GM18499 (cell line): ENCODE measurements around the gene KRTAP3-3.

Experiments
- ATAC-seq: cut with Tn5 transposase; IDR thresholded peaks from one replicate; pipeline ENCODE4 v1.9.1; 2021; ENCODE audit warnings: moderate number of reproducible peaks; ENCODE audit not compliant: insufficient read depth, unreplicated experiment

The KRTAP3-3 gene

DNA sequence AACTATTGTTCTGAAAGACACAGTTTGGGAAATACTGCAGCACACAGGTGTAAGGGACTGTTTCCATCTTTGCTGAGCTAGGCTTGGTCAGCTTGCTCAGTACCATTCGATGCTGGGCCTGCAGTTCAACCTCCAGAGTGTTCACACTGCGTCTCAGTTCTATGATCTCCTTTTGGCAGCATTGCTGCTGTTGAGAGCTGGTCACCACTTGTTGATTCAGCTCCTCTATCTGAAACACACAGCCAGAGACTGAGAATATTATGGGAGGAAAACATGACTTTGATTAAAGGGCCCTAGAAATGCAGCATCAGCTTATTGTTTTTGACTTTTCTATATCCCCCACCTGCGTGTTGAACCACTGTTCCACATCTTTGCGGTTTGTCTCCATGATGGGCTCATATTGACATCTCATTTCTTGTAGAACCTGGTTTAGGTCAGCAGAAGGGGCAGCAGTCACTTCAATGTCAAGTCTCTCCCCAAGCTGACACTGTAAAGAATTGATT lies 31.9 kb downstream of the KRTAP3-3 start:
- no peak for ATAC-seq

GRCh38 chr17:40961591-40961990 lies 32.4 kb downstream of the KRTAP3-3 start:
- no peak for ATAC-seq

GRCh38 chr17:40960144-40960543 lies 33.8 kb downstream of the KRTAP3-3 start:
- no peak for ATAC-seq

DNA sequence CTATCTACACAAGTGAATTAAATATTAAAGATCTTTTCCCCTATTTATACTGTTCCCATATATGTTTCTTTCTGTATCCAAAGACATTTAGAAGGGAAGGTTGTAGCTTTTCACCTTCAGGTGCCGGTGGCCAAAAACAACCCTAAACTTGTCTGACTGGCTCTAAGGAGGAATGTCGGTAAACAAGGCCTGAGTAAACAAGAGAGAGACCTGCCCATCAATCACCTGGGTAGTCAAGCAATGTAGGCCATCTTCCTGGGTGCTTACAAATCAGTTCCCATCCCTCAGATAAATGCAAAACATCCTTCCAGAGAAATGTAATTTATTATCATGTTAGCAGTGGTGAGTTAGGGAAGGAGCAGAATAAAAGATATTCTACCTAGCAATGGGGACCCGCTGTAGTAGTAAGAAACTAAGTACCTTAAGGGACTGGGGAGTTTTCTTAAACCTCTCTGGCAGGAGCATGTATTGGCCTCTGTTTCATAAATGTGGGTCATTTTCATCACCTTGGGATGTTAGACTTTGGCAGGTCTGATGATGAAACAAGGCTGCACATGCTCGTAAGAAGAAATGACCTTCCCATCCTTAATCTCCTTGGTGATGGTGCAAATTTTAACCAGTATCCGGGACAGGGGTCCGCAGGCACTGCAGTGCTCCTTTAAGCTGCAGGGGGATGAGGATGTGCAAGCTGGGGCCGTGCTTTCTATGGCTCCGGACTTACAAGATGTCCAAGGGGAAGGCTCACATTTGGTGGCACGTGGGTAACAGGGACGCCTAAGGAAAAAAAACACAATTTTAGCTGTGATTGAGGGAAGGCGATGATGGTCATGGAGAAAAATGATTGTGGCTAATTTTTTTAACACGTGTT lies 35.6 kb downstream of the KRTAP3-3 start:
- ATAC-seq = no peak

DNA sequence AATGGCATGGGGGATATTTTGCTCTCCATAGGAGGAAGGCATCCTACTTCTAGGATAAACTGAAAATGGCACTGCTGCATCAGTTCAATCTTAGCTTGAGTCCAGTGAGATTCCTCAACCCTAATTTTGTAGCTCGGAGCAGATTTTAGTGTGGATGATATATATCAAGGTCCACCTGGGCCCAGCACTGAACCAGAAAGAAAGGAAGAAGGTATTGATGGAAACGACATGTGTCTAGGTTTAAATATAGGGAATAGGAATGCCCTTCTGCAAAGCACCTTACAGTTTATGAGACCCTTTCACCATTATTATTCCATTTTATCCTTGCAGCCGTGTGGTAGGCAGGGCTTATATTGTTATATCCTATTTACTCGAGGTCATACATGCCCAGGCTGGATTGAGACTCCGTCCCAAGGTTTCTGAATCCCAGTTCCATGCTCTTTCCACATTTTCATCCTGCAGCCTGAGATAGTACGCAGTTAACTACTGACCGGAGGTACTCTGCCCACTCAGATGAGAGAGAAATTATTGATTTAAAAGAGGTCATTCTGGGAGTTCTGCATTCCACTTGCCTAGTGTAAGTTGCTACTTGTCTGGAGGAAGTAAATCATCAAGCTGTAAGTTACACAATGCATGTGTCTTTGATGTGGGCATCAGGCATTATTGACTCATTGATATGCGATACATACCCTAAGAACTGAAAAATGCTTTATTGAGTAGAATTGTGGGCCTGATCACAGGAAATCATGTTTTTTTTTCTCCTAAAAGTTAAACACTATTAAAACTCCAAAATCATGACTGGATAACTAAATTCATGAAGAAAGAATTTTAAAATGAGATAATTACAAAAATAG lies 37.3 kb downstream of the KRTAP3-3 start:
- no peak for ATAC-seq

DNA sequence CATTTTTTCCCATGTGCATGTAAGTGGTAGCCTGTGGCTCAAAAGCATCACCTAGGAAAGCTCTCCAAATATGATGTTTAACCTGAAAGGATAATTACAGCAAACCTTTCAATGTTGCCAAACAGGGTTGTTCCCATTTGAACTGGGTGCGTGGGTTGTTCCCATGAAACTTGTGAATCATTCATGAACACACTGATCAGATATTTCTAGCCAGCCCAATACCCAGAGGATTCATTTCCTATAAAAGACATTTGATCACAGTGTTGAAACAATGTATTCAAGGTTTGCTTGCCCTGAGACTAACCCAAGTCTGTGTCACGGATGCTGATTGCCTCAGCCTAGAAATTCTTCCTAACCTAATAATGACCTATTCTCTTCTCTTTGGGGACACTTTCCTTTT lies 40.1 kb downstream of the KRTAP3-3 start:
- ATAC-seq = no peak

- ATAC-seq = no peak
These were observed 41.3 kb downstream of the KRTAP3-3 start for GRCh38 chr17:40952661-40953060.

- no peak for ATAC-seq
These were observed 41.8 kb downstream of the KRTAP3-3 start for GRCh38 chr17:40952154-40952553.

GRCh38 chr17:40951011-40951622 lies 42.8 kb downstream of the KRTAP3-3 start:
- no peak for ATAC-seq

DNA sequence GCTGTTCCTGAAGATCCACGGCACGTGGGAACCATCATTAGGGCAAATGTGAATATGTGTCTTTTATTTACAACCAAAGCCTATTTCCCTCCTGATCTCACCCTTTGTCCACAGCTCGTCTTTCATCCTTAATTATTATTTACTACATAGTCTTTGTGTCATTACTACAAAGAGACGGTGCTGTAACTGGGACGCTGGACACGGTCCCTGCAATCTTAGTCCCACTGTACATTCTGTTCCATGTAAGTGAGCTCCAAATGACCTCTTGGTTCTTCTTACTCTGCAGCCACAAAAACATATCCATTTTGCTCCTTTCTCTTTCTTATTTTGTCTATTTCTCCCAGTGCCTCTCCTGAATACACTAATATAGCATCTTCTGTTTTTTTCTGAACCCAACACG lies 43.8 kb downstream of the KRTAP3-3 start:
- ATAC-seq = no peak

- ATAC-seq = no peak
These were observed 44.5 kb downstream of the KRTAP3-3 start for GRCh38 chr17:40949418-40949817.

- ATAC-seq = no peak
These were observed 46.0 kb downstream of the KRTAP3-3 start for GRCh38 chr17:40947929-40948328.

- ATAC-seq = no peak
These were observed 48.5 kb downstream of the KRTAP3-3 start for GRCh38 chr17:40945414-40945813.

DNA sequence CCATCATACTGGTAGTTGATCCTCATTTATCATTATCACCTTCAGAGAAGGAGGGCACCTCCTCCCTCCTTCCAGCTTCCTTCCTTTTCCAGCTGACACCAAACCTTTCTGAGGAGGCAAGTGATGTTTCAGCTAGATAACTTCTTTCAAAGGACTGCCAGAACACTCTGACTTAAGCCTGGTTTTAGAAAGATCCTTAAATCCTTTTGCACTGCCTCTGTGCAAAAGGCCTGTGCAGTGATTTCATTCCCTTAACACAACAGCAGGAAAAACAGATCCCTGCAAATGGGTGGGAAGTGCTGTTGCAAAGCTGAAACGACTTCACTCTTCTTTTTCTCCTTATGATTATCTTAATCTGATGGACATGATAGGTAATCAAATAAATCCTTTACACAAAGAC lies 49.4 kb downstream of the KRTAP3-3 start:
- ATAC-seq = no peak
